Vagina (tissue), 2 donors: ENCODE data around the gene ACADM.

Experiments
- POLR2A ChIP-seq, 2 donors: fragments of 450-650 bp; IDR thresholded peaks; one replicate each; pipeline ENCODE4 v1.6.1; 2017; ENCODE audit warnings: antibody characterized with exemption in 2 of 2, mild to moderate bottlenecking in 2 of 2, moderate library complexity in 2 of 2
- POLR2AphosphoS5 ChIP-seq, 2 donors: sonication (generic); formaldehyde crosslinking; IDR thresholded peaks; one replicate each; pipeline ENCODE4 v1.9.0; 2017; ENCODE audit warnings: antibody characterized with exemption in 2 of 2, mild to moderate bottlenecking in 2 of 2, low read depth in 1 of 2; ENCODE audit not compliant: insufficient read depth in 1 of 2
- TF ChIP-seq, protein P1 (sequence below), 3 experiments: fragments of 450-650 bp in 2 of 3; fragments of 200-600 bp in 1 of 3; sonication (generic) in 1 of 3; IDR thresholded peaks; one replicate each; pipeline ENCODE4 v1.5.1; 2017 to 2019; ENCODE audit warnings: antibody characterized with exemption in 3 of 3, mild to moderate bottlenecking in 2 of 3, moderate library complexity in 2 of 3

DNA sequence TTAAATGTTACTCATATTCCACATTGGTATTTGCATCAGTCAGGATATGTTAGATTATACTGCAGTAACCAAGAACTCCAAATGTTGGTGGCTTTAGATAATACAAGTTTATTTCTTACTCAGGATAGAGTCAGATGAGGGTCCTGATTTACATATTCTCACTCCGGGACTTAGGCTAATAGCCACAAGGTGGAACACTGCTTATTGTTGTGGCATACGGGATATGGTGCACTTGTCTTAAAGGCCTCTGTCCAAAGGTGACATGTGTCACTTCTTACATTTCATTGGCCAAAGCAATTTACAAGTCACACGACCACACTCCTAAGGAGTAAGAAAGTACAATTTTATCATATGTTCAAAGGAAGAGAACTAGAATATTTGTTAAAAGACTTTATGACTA lies 28.5 kb upstream of the ACADM start:
- TF ChIP-seq, protein P1, sequence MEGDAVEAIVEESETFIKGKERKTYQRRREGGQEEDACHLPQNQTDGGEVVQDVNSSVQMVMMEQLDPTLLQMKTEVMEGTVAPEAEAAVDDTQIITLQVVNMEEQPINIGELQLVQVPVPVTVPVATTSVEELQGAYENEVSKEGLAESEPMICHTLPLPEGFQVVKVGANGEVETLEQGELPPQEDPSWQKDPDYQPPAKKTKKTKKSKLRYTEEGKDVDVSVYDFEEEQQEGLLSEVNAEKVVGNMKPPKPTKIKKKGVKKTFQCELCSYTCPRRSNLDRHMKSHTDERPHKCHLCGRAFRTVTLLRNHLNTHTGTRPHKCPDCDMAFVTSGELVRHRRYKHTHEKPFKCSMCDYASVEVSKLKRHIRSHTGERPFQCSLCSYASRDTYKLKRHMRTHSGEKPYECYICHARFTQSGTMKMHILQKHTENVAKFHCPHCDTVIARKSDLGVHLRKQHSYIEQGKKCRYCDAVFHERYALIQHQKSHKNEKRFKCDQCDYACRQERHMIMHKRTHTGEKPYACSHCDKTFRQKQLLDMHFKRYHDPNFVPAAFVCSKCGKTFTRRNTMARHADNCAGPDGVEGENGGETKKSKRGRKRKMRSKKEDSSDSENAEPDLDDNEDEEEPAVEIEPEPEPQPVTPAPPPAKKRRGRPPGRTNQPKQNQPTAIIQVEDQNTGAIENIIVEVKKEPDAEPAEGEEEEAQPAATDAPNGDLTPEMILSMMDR (IDR thresholded peaks at IDR 0.05), result no peak
- no peak for TF ChIP-seq POLR2A (IDR thresholded peaks at IDR 0.05)
- no peak for TF ChIP-seq POLR2AphosphoS5 (IDR thresholded peaks at IDR 0.05; ENCODE audit: insufficient read depth in 1 of 2, low read depth in 1 of 2)
